ENCODE measurements around the gene DMGDH. TPM values are rescaled to one million over a fixed set of nuclear protein-coding genes. Genes with fewer than 3 reads are reported as not detected.

DMGDH gene
- total RNA-seq, 1 donor from 2014 or later = 0.75 TPM

- intact Hi-C loops (cut with DNase I) = loop anchor here (5.0 to 10.0 kb wide), 2 partner anchors 424 to 637 kb away; no protein-coding TSS in a partner anchor
- no peak for TF ChIP-seq CTCF (IDR thresholded peaks at IDR 0.05)
These were observed 107.7 kb downstream of the DMGDH start for GRCh38 chr5:78961743-78962142.

GRCh38 chr5:78959767-78960166 lies 109.7 kb downstream of the DMGDH start:
- Histone ChIP-seq H3K27ac (no peak overlapping the region), H3K27me3 (no peaks in the 10 kb centered on the region), H3K4me3 (no peak overlapping the region), H3K4me1 (no peaks in the 10 kb centered on the region), H3K9me3 (no peaks in the 10 kb centered on the region), H3K36me3 (no peaks in the 10 kb centered on the region)
- DNase-seq (ENCODE audit: low spot score in 2 of 2) = no peak
- intact Hi-C loops (cut with DNase I) = loop anchor here (5.0 to 10.0 kb wide), 2 partner anchors 422 to 635 kb away; no protein-coding TSS in a partner anchor
- TF ChIP-seq CTCF (IDR thresholded peaks at IDR 0.05) = no peak

More at GRCh38 chr5:78961743-78962142, 107.7 kb downstream of the DMGDH start:
- no peak overlapping the region for H3K27ac ChIP-seq
- H3K27me3 ChIP-seq = no peaks in the 10 kb centered on the region
- H3K4me1 ChIP-seq = no peaks in the 10 kb centered on the region
- no peaks in the 10 kb centered on the region for H3K9me3 ChIP-seq
- DNase-seq (ENCODE audit: low spot score in 2 of 2) = no peak
- no peaks in the 10 kb centered on the region for H3K36me3 ChIP-seq
- no peak overlapping the region for H3K4me3 ChIP-seq

GRCh38 chr5:78958672-78959445 lies 110.6 kb downstream of the DMGDH start:
- intact Hi-C loops (cut with DNase I) = no loop called here
- no peak for TF ChIP-seq CTCF (IDR thresholded peaks at IDR 0.05)
- Histone ChIP-seq H3K9me3 (no peaks in the 10 kb centered on the region), H3K4me1 (no peaks in the 10 kb centered on the region), H3K36me3 (no peaks in the 10 kb centered on the region), H3K4me3 (no peak overlapping the region), H3K27ac (no peak overlapping the region), H3K27me3 (no peaks in the 10 kb centered on the region)
- no peak for DNase-seq (ENCODE audit: low spot score in 2 of 2)

- H3K4me1 ChIP-seq = no peaks in the 10 kb centered on the region
These were observed 112.6 kb downstream of the DMGDH start for GRCh38 chr5:78956901-78957300.

GRCh38 chr5:78953092-78953800 lies 116.2 kb downstream of the DMGDH start:
- no peak for TF ChIP-seq CTCF (IDR thresholded peaks at IDR 0.05)
- no peaks in the 10 kb centered on the region for H3K36me3 ChIP-seq
- H3K4me1 ChIP-seq = no peaks in the 10 kb centered on the region
- DNase-seq (ENCODE audit: low spot score in 2 of 2) = no peak
- intact Hi-C loops (cut with DNase I) = no loop called here
- no peaks in the 10 kb centered on the region for H3K9me3 ChIP-seq
- H3K4me3 ChIP-seq = no peak overlapping the region
- H3K27ac ChIP-seq = no peak overlapping the region
- H3K27me3 ChIP-seq = no peaks in the 10 kb centered on the region

More at GRCh38 chr5:78956901-78957300, 112.6 kb downstream of the DMGDH start:
- DNase-seq (ENCODE audit: low spot score in 2 of 2) = no peak
- no peaks in the 10 kb centered on the region for H3K36me3 ChIP-seq
- no peaks in the 10 kb centered on the region for H3K9me3 ChIP-seq
- H3K27ac ChIP-seq = no peak overlapping the region
- H3K4me3 ChIP-seq = no peak overlapping the region
- TF ChIP-seq CTCF (IDR thresholded peaks at IDR 0.05) = no peak
- intact Hi-C loops (cut with DNase I) = no loop called here
- H3K27me3 ChIP-seq = no peaks in the 10 kb centered on the region

Other genes starting within 250 kb of the DMGDH start
- gene ARSB, start 84.4 kb downstream of the DMGDH start, total RNA-seq = 18.6 TPM
- gene BHMT2, start 93 bp upstream of the DMGDH start, total RNA-seq = 2.9 TPM
- gene BHMT, start 42.1 kb upstream of the DMGDH start, total RNA-seq = not detected
- 5.2 TPM for gene JMY, start 166.5 kb upstream of the DMGDH start, total RNA-seq